ENCODE data around the gene PSME3IP1.

- TF ChIP-seq CTCF (IDR thresholded peaks at IDR 0.05; ENCODE audit: control extremely low read depth in 1 of 3, insufficient read depth in 1 of 3, low read depth in 1 of 3, low read length in 3 of 3) (no peak), SRF (IDR thresholded peaks at IDR 0.05; ENCODE audit: low read depth, low read length) (no peak), POLR2AphosphoS5 (IDR thresholded peaks at IDR 0.05; ENCODE audit: low read depth, low read length) (no peak), SP1 (IDR thresholded peaks at IDR 0.05; ENCODE audit: low read depth, low read length) (no peak), SIRT6 (IDR thresholded peaks at IDR 0.05; ENCODE audit: low read length) (no peak), CREB1 (IDR thresholded peaks at IDR 0.05) (no peak), ASH2L (IDR thresholded peaks at IDR 0.05; ENCODE audit: low read length) (peak; percentile 16)
These were observed 1.3 kb upstream of the PSME3IP1 start for GRCh38 chr16:57186872-57187854.
